ENCODE results near the gene PRLH.
"Not testable (repeated sequence)": the region's sequence is repeated elsewhere in the genome, so short reads cannot be mapped to it uniquely, and the experiment has no call there.

The PRLH gene

GRCh38 chr2:237602409-237602808, 36.0 kb downstream of the PRLH start:
- DNase-seq: no peak

DNA sequence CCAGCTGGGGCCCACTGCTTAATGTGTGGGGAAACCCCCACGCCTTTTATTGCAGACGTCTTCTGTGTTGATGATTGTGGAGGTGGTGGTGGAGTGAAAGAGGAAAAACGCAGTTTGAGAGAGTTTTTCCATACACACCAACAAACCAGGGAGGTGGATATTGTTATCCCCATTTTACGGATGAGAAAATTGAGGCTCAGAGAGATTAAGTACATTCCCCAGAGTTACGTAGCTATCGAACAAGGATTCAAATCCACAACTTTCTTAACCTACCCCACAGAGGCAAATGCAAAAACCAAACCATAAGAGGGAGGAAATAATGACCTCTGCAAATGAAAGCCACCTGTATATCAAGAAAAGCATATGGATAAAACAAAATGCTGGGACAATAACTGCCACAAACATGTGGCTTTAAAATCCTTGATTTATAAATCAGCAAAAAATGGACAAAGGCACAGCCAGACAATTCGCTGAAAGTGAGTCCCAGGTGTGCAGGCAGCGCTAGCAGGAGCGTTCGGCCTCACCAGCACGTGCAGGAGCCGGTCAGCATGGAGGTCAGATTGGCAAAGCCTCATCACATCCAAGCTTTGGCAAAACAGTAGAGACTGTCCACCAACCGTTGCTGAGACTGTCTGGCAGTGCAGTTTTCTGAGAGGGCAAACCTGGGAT, 36.8 kb downstream of the PRLH start:
- no peak for DNase-seq

GRCh38 chr2:237603718-237604362, 37.5 kb downstream of the PRLH start:
- DNase-seq: no peak

GRCh38 chr2:237604391-237604790, 38.0 kb downstream of the PRLH start:
- no peak for DNase-seq

- no peak for DNase-seq
These were observed 38.6 kb downstream of the PRLH start for GRCh38 chr2:237604960-237605359.

DNA sequence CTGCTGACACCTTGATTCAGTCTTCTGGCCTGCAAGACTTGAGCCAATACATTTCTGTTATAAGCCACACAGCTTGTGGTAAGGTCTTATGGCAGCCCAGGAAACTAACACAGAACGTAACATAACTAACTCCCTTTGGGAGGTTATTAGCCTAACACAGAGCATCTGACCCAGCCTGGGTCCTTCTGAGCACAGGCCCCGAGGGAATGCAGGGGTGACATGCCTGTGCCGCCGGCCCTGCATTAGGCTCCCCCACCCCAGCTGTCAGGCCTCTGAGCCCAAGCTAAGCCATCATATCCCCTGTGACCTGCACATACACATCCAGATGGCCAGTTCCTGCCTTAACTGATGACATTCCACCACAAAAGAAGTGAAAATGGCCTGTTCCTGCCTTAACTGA, 40.1 kb downstream of the PRLH start:
- DNase-seq: not testable (repeated sequence)

GRCh38 chr2:237612527-237613357, 46.4 kb downstream of the PRLH start:
- DNase-seq: no peak

DNA sequence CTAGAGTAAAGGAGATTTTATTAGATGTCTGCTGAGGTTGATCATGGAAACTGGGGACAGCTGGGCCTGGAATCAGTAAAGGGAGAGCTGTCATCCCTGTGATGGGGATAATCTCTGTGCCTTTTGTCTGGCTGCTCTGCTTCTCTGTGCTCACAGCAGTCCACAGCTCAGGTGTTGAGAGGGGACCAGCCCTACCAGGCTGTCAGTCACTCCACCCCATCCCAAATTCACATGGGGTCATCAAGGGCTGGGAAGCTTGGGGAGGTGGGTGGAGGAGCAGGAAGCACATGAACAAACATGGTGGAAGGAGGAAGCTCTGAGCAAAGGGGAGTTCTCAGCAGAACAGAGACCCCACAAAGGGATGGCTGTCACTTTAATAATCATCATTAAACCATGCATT, 47.3 kb downstream of the PRLH start:
- DNase-seq: no peak

DNA sequence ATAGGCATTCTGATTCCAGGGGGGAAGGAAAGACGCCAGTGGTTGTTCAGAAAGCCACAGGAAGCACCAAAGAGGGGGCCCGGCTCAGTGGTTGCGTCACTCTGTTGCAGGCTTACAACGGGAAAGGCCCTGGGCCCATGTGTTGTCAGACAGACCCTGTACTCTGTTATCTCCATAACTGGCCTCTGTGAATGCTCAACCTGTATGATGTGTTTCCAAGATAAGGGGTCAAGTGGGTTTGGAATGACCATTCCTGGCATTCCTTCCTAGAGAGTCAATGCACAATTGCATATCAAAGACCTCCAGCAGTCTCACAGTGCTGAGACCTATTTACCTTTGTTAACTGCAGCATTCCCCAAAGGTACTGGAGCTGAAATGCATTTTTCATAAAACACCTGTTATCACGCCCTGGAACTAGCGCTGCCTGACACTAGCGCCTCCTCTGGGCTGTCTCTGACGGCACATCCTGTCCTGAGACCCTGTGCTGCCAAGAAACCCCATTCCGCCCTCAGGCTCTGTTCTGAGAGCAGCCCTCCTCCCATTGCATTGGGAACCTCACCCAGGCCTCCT, 47.9 kb downstream of the PRLH start:
- no peak for DNase-seq

DNA sequence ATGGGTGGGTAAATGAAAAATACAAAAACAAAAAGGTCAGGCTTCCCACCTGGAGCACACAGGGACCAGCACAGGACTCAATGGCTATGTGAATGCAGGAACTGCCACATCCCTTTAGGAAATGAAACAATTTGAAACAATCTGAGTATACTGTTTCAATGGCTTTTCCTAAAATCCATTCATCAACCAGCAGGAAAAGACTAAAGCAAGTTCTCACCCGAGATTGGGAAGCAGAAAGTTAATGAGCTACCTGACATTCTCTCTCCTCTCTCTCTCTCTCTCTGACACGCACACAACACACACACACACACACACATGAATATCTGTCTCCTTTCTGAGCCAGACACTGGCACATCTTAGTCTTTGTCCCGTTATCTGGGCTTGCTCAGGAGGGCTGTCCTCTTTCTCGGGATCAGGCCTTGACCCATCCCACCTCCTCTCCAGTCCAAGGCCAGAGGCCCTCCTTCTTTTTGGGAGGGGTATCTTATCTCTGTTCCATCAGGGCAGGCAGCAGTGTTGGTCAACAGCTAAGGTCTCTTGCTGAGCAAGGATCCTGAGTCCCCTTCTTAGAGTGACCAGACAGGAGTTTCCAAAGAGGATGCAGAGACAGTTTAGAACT, 49.4 kb downstream of the PRLH start:
- DNase-seq: no peak

DNA sequence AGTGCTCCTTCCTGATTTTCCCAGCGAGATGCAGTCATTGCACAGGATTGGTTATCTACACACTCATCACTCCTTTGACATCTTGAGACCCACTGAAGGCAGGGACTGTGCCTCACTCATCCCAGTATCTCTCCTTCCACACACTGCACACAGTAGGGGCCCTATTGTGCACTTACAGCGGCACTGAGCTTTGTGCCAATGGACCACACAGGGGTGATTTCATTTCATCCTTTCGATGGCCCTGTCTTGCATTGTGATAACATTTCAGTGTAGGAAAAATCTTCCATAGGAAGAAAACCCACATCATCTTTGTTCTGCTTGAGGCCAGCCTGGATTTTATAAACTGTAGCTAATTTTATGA, 50.0 kb downstream of the PRLH start:
- no peak for DNase-seq

All from activated gamma-delta T cell (primary cell).